Measurements from ENCODE around the gene SHISAL2B. TPM values are rescaled to one million over a fixed set of nuclear protein-coding genes. Genes with fewer than 3 reads are reported as not detected.

SHISAL2B gene
- total RNA-seq = not detected in 2 replicates

DNA sequence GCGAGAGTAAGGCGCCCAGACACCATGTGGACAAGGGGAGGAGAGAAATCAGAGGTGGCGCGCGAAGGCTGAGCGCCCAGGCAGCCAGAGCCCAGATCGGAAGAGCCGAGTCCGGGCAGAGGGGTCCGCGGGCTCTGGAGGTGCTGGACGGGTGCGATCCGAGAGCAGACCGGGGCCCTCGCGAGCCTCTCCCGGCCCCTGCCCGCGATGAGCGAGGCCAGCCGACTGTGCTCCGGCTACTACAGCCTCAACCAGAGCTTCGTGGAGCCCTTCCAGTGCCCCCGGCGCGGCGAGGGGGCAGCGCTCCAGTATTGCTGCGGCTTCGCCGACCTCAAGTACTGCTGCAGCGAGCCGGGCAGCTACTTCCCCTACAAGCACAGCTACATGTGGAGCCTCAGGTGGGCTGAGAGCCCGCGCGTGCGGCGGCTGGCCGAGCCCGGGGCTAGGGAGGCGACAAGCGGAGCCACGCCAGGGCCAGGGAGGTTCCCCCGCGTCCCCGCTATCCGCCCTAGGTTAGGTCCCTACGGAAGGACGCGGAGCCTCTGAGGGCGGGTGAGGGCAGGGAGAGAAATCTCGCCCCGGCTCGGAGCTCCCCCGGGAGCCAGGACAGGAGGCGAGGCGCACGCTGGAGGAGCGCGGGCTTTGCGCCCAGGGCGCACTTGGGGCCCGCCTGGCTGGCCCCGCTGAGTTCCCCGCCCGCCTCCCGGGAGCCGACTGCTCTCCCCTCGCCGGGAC, at the start of gene SHISAL2B:
Gene SHISAL2B (plus strand): TSS at position 87 of the 735 bp plus-strand sequence. CDS start 121 bp downstream, at position 208.

Other genes with a start within 250 kb of the SHISAL2B start
- gene RGS7BP, start 184.5 kb upstream of the SHISAL2B start, total RNA-seq = 2.5 and 3.1 TPM in 2 replicates
- gene SREK1IP1, start 78.2 kb downstream of the SHISAL2B start, total RNA-seq = 10.3 and 13.9 TPM in 2 replicates
- 16.6 and 18.5 TPM in 2 replicates for gene CWC27, start 78.4 kb downstream of the SHISAL2B start, total RNA-seq